ENCODE results near the gene ZCCHC7.
A peak's percentile ranks its signal among the peaks of the same experiment; 100 is the strongest.

DNA sequence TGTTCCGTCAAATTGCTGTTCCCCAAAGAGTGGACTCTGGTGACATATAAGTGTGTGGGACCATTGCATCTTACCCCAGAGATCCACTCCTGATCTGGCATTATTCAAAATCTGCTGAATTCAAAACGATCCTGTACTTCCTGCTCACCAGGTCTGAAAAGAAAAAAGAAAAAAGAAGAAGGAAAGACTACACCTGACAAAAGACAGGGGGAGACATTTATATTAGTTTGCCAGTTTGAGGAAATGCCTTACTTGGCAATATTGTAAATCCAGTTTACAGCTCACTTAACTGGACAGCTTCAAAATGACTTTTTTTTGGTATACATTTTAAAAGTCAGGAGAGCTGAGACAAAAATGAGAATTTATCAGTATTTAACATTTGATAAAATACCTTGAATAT lies 287.1 kb downstream of the ZCCHC7 start:
- TF ChIP-seq, protein P1, sequence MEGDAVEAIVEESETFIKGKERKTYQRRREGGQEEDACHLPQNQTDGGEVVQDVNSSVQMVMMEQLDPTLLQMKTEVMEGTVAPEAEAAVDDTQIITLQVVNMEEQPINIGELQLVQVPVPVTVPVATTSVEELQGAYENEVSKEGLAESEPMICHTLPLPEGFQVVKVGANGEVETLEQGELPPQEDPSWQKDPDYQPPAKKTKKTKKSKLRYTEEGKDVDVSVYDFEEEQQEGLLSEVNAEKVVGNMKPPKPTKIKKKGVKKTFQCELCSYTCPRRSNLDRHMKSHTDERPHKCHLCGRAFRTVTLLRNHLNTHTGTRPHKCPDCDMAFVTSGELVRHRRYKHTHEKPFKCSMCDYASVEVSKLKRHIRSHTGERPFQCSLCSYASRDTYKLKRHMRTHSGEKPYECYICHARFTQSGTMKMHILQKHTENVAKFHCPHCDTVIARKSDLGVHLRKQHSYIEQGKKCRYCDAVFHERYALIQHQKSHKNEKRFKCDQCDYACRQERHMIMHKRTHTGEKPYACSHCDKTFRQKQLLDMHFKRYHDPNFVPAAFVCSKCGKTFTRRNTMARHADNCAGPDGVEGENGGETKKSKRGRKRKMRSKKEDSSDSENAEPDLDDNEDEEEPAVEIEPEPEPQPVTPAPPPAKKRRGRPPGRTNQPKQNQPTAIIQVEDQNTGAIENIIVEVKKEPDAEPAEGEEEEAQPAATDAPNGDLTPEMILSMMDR (IDR thresholded peaks at IDR 0.05; ENCODE audit: low read depth, low read length, poor library complexity, severe bottlenecking), result peak; percentile 53
- TF ChIP-seq EZH2phosphoT487 (IDR thresholded peaks at IDR 0.05; ENCODE audit: borderline replicate concordance, low read length), result no peak
